HL-60/S4 (cell line): ENCODE data around the gene BGLAP.

Experiments used
- in situ Hi-C: fragments of 300-500 bp; cut with MboI; formaldehyde crosslinking; loops from 2 replicates; pipeline ENCODE4 v1.14.3; 2022; ENCODE audit warnings: low sequenced_read_pairs

The BGLAP gene

DNA sequence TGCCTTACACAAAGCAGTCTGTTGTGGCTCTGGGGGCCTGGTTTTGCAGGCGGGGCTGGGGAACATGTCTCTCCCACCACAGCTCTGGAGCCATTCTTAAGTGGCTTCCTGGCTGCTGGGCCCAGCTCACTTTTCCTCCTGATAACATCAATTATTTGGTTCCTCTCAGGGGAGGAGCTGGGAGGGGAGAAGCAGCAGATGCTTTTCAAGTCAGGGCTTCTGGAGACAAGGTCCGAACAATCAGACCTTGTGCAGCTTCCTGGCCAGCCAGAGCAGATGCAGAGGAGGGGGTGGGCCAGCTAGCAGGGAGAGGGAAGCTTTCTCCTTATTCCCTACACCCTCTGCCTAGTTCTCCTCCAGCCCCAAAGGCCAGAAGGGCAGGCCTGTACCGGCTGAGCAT, 9.5 kb downstream of the BGLAP start:
- in situ Hi-C loops: no loop called here

GRCh38 chr1:156253634-156254033, 11.7 kb downstream of the BGLAP start:
- in situ Hi-C loops: no loop called here

DNA sequence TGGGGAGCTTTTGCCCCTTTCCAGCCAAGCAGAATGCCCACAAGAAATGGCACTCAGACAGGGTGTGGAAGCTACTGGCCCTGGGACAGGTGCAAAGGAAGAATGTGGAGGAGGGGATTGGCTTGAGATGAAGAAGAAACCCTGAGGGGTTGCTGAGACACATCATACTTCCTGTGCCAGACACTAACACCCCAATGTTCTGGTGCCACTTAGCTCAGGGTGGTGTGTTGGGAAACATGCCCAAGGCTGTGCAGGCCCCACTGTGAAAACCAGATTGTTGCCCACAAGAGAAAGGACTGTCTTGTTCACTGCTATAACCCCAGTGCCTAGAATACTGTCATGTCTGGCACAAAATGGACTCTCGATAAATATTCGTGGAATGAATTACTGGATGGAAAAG, 15.7 kb downstream of the BGLAP start:
- in situ Hi-C loops: no loop called here

- in situ Hi-C loops: no loop called here
These were observed 16.9 kb downstream of the BGLAP start for GRCh38 chr1:156258859-156259258.

DNA sequence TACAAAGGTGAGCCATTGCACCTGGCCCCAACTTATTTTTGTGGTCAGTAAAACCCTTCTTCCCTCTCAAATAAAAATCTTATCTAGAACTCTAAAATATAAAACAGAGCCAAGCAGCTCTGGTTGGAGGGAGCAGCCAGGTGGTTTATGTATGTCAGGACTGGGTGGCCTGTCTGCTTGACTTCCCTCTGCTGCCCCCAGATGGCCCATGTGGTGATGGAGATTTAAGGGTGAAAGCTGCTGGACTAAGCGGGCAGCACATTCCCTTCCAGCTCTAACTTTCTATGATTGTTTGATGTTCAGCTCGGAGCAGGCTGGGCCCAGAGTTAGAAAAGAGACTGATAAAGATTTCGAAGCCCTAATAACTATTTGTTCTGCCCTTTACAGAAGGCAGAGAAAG, 17.8 kb downstream of the BGLAP start:
- in situ Hi-C loops: no loop called here

- in situ Hi-C loops: no loop called here
These were observed 18.9 kb downstream of the BGLAP start for GRCh38 chr1:156260896-156261295.

GRCh38 chr1:156262461-156263287, 20.7 kb downstream of the BGLAP start:
- in situ Hi-C loops: no loop called here

DNA sequence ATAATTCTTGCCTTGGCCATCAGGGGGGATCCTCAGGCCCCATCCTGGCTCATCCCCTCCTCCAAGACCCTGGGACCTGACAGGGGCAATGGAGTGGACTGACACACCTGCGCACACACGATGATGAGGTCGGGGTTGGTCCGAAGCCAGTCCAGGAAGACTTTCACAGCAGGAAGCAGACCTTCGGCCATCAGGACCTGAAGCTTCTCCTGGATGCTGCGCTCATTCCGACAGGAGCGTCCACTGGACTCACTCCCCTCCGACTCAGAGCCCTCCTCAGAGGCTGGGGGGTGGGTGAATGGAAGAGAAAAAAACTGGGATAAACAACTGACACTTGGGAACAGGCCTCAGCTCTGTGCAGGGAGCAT, 21.3 kb downstream of the BGLAP start:
- in situ Hi-C loops: no loop called here

GRCh38 chr1:156266051-156266450, 24.1 kb downstream of the BGLAP start:
- in situ Hi-C loops: no loop called here

DNA sequence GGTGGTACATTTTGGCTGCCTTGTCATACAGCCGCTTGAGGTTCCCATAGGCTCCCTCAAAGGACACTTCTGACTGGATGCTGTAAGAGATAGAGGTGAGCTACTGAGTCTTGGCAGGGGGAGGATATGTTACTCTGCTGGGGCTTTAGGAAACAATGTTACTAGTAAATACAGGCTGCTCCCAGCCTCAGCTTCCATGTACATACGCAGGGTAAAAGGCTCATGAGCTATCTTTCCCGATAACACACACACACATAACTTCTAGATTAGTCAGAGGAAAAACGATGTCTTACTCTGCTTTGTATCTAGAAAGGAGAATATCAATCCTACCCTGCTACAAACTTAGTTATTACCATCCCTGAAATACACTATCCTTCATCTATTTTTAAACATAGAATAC, 26.4 kb downstream of the BGLAP start:
- in situ Hi-C loops: no loop called here

DNA sequence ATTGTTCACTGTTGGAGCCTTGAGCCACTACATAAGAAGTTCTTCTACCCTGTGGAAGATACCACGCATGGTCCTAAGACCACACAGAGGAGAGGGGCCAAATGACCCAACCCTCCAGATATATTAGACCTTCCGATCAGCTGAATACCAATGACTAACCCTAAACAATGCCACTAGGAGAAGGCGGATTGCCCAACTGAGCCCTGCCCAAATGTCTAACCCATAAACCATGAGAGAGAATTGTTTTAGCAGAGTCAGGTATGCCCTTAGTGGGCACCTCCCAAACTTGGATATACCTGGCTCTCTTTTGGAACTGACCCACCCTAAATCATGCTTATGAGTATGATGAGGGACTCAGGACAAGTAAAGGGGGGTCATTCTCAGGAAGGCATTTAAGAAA, 28.3 kb downstream of the BGLAP start:
- in situ Hi-C loops: no loop called here

- in situ Hi-C loops: no loop called here
These were observed 34.5 kb downstream of the BGLAP start for GRCh38 chr1:156276532-156276931.

DNA sequence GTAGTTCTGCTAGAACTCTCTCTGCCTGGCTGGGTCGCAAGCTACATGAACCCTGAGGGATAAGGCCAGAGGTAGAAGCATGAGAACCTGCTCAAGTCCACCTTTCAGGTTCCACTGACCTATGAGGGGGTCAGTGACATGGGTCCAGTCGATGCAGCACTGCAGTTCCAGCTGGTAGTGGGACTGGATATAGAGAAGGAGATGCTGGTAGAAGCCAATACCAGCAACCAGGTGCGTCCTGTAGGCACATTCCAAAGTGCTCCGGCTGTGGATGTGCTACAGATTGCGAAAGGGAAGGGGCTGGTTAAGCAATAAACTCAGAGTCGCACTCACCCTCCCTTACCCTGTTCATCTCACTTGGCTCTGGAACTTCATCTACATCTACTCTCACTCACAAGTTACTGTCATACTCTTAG, 35.0 kb downstream of the BGLAP start:
- in situ Hi-C loops: no loop called here

- in situ Hi-C loops: no loop called here
These were observed 37.9 kb downstream of the BGLAP start for GRCh38 chr1:156279837-156280236.

DNA sequence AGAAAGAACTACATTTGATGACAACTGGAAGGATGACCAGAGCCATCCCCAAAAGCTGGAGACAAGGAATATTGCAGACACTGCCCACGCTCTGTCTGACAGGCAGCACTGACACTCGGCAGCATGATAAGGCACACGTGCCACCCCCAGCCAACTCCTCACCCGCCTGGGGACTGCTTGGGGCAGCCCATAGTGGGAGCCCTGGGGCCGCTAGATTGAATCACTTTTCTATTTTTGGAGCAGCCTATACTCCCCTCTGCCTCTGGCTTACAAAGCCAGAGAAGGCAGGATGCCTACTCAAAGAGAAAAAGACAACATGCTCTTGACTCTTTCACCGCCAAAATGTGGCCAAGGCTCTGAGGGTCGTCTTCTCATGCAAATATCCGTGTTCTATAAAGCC, 39.3 kb downstream of the BGLAP start:
- in situ Hi-C loops: no loop called here

DNA sequence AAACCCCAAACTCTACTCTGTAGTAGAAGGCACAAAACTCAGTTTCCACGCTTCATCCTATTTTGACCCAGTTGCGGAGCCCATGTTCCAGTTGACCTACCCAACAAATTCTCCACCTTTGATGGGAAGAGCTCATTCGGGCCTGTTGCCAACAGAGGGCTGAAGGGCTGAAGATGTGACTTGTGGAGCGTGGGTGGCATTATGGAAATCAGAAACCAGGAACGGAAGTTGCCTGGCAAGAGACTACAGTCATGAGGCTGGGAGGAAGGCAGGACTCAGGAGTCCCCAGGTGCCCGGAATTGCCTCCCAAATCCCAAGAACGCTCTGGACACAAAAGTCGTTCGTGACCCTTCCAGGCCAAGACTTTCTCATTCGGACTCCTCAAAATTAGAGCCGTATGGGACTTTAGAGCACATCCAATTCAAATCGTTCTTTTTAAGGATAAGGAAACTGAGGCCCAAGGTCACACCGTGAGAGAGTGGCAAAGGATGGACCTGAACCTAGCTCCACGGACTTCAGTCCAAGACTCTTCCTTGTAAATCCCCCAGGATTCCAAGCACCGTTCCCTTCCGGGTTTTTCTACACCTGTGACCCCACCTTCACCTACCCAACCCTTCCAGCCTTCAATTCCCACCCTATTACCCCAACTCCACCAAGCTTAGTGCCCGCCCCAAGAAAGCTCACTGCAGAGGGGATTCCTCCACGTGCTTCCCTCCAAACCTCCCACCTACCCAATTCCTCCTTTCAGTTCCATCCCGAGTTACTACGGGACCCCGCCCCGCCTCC, 39.9 kb downstream of the BGLAP start:
- in situ Hi-C loops: no loop called here

DNA sequence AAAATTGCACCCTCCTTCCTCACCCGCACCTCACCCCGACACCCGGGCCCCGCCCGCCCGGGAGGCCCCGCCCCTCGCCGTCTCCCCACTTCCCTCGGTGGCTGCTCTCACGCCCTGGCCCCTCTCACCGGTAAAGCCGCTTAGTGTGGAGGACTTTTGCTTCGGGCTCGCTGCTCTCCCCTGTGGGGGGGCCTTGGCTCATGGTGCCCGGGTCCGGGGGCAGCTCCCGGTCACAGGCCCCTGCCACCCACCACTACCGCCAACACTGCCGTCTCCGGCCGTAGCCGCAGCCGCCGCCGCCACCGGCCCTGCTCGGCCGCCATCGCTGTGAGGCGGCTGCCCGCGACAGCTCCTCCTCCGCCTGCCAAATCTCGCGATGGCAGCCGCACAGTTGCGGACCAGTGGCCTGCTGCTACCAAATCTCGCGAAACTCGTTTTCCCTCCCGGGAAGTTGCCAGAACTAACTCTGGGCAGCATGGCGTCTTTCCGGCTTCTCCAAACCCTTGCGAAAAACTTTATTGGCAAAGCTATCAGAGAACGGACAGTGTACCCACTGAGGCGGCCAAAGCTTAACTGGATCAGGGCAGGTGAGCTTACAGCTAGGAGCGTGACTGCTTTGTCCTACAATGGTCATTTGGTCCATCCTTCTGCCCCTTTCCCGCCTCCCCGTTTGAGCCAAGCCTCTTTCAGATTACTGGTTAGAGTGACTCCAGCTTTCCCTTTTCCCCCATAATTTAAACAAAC, 40.7 kb downstream of the BGLAP start, which contains the start of gene SMG5:
SMG5 (minus strand) TSS at position 347 of the 744 bp plus-strand sequence; CDS start at position 202, 145 bp downstream.
- in situ Hi-C loops: no loop called here

- in situ Hi-C loops: no loop called here
These were observed 41.5 kb downstream of the BGLAP start for GRCh38 chr1:156283521-156283920.

- in situ Hi-C loops: no loop called here
These were observed 42.1 kb downstream of the BGLAP start, which contains the start of gene TMEM79 for GRCh38 chr1:156284112-156284511. TSS of gene TMEM79 (plus strand) at chr1:156284325. CDS start at chr1:156285227, 902 bp downstream.

- in situ Hi-C loops: no loop called here
These were observed 42.8 kb downstream of the BGLAP start for GRCh38 chr1:156284757-156285156.

GRCh38 chr1:156285437-156285836, 43.5 kb downstream of the BGLAP start:
- in situ Hi-C loops: no loop called here
